ENCODE measurements around the gene INPP5B.
"Not testable (repeated sequence)": the region's sequence is repeated elsewhere in the genome, so short reads cannot be mapped to it uniquely, and the experiment has no call there.

The INPP5B gene

GRCh38 chr1:37978541-37978940, 31.7 kb upstream of the INPP5B start:
- DNase-seq (ENCODE audit: low read depth) = no peak
- no peak for TF ChIP-seq CTCF (IDR thresholded peaks at IDR 0.05; ENCODE audit: insufficient read depth, low read depth, low read length, missing control alignments)
- no peak overlapping the region for H3K4me3 ChIP-seq (ENCODE audit: low read depth, low read length)

GRCh38 chr1:37975083-37975482, 28.2 kb upstream of the INPP5B start:
- H3K4me3 ChIP-seq (ENCODE audit: low read depth, low read length) = not testable (repeated sequence)
- DNase-seq (ENCODE audit: low read depth) = peak; percentile 46
- peak; percentile 37 for TF ChIP-seq CTCF (IDR thresholded peaks at IDR 0.05; ENCODE audit: insufficient read depth, low read depth, low read length, missing control alignments)

- no peak for TF ChIP-seq CTCF (IDR thresholded peaks at IDR 0.05; ENCODE audit: insufficient read depth, low read depth, low read length, missing control alignments)
- H3K4me3 ChIP-seq (ENCODE audit: low read depth, low read length) = no peak overlapping the region
- DNase-seq (ENCODE audit: low read depth) = no peak
These were observed 27.7 kb upstream of the INPP5B start for GRCh38 chr1:37974567-37974966.

- not testable (repeated sequence) for H3K4me3 ChIP-seq (ENCODE audit: low read depth, low read length); DNase-seq (ENCODE audit: low read depth)
These were observed 26.8 kb upstream of the INPP5B start for GRCh38 chr1:37973684-37974083.

GRCh38 chr1:37965301-37965700, 18.4 kb upstream of the INPP5B start:
- DNase-seq (ENCODE audit: low read depth) = no peak
- TF ChIP-seq CTCF (IDR thresholded peaks at IDR 0.05; ENCODE audit: insufficient read depth, low read depth, low read length, missing control alignments) = no peak
- no peak overlapping the region for H3K4me3 ChIP-seq (ENCODE audit: low read depth, low read length)

- H3K4me3 ChIP-seq (ENCODE audit: low read depth, low read length); DNase-seq (ENCODE audit: low read depth): not testable (repeated sequence)
These were observed 17.3 kb upstream of the INPP5B start for GRCh38 chr1:37964106-37964505.

- no peak overlapping the region for H3K4me3 ChIP-seq (ENCODE audit: low read depth, low read length)
- DNase-seq (ENCODE audit: low read depth) = no peak
- no peak for TF ChIP-seq CTCF (IDR thresholded peaks at IDR 0.05; ENCODE audit: insufficient read depth, low read depth, low read length, missing control alignments)
These were observed 11.8 kb upstream of the INPP5B start for GRCh38 chr1:37958690-37959089.

GRCh38 chr1:37955685-37956084, 8.8 kb upstream of the INPP5B start:
- H3K4me3 ChIP-seq (ENCODE audit: low read depth, low read length) = no peak overlapping the region
- TF ChIP-seq CTCF (IDR thresholded peaks at IDR 0.05; ENCODE audit: insufficient read depth, low read depth, low read length, missing control alignments) = no peak
- no peak for DNase-seq (ENCODE audit: low read depth)

All from GM12865 (cell line).